Breast epithelium (tissue), 3 donors: Measurements from ENCODE around the gene CD247.

Source experiments
- CTCF ChIP-seq, 3 donors: fragments of 450-650 bp; IDR thresholded peaks; one replicate each; pipeline ENCODE4 v1.5.1; 2016 to 2017; ENCODE audit warnings: antibody characterized with exemption in 3 of 3, mild to moderate bottlenecking in 3 of 3, moderate library complexity in 3 of 3
- POLR2A ChIP-seq: fragments of 450-650 bp; IDR thresholded peaks from one replicate; pipeline ENCODE4 v1.6.1; 2016; ENCODE audit warnings: antibody characterized with exemption, mild to moderate bottlenecking, moderate library complexity
- POLR2AphosphoS5 ChIP-seq, 3 donors: sonication (generic); formaldehyde crosslinking; IDR thresholded peaks; one replicate each; pipeline ENCODE4 v1.6.1; 2017; ENCODE audit warnings: antibody characterized with exemption in 3 of 3

GRCh38 chr1:167456524-167456923 is 61.8 kb downstream of the CD247 start:
- no peak for TF ChIP-seq CTCF (IDR thresholded peaks at IDR 0.05)
- no peak for TF ChIP-seq POLR2A
- TF ChIP-seq POLR2AphosphoS5 (IDR thresholded peaks at IDR 0.05) = no peak
